Common myeloid progenitor, CD34-positive (primary cell): ENCODE data around the gene ACRBP.

Source experiments
- CTCF ChIA-PET: fragments of 350-600 bp; sonication (Branson Sonifier 250); formaldehyde crosslinking; loops from one replicate; lab custom pipeline; 2021; ENCODE audit warnings: antibody characterized with exemption; lab: Charles Lee
- POLR2A ChIA-PET: fragments of 350-600 bp; sonication (Branson Sonifier 250); formaldehyde crosslinking; loops from one replicate; lab custom pipeline; 2021; ENCODE audit warnings: antibody characterized with exemption; lab: Charles Lee
- DNase-seq, 3 donors: peaks; one replicate each; pipeline versions ENCODE4 v3.0.0 to v3.0.0-alpha.2; 2013
- H3K27ac ChIP-seq, 2 experiments: 1 replicate in 1 of 2; 2 replicates in 1 of 2; pipeline ENCODE4 v1.7.0; 2013; ENCODE audit warnings: inconsistent platforms in 2 of 2, low read length in 2 of 2, mild to moderate bottlenecking in 2 of 2, low read depth in 1 of 2, moderate library complexity in 1 of 2; ENCODE audit not compliant: severe bottlenecking in 2 of 2, insufficient read depth in 1 of 2, poor library complexity in 1 of 2
- H3K27me3 ChIP-seq, 5 experiments: replicated peaks in 2 of 5; 1 replicate in 3 of 5; 2 replicates in 2 of 5; pipeline versions ENCODE4 v1.6.1 to v1.7.0; 2013; ENCODE audit warnings: low read length in 4 of 5, mild to moderate bottlenecking in 2 of 5, moderate library complexity in 2 of 5, inconsistent platforms in 1 of 5; ENCODE audit not compliant: insufficient read depth in 5 of 5, control insufficient read depth in 4 of 5
- H3K36me3 ChIP-seq, 4 experiments: 1 replicate in 2 of 4; 2 replicates in 2 of 4; pipeline versions ENCODE4 v1.6.1 to v1.7.0; 2013; ENCODE audit warnings: low read length in 3 of 4, control low read depth in 1 of 4, mild to moderate bottlenecking in 1 of 4; ENCODE audit not compliant: control insufficient read depth in 4 of 4, insufficient read depth in 4 of 4
- H3K4me1 ChIP-seq, 4 experiments: 1 replicate in 3 of 4; 2 replicates in 1 of 4; pipeline versions ENCODE4 v1.6.1 to v1.7.1; 2013; ENCODE audit warnings: low read length in 3 of 4, mild to moderate bottlenecking in 3 of 4, control low read depth in 1 of 4, inconsistent platforms in 1 of 4, moderate library complexity in 1 of 4; ENCODE audit not compliant: control insufficient read depth in 4 of 4, insufficient read depth in 4 of 4; ENCODE audit errors: control extremely low read depth in 1 of 4
- H3K4me3 ChIP-seq, 7 experiments: 1 replicate in 4 of 7; 2 replicates in 3 of 7; pipeline versions ENCODE4 v1.5.1 to v1.7.0; 2013; ENCODE audit warnings: mild to moderate bottlenecking in 7 of 7, low read length in 6 of 7, moderate library complexity in 6 of 7, inconsistent platforms in 2 of 7, low read depth in 2 of 7, control low read depth in 1 of 7; ENCODE audit not compliant: insufficient read depth in 4 of 7, control insufficient read depth in 1 of 7; ENCODE audit errors: extremely low read depth in 1 of 7
- H3K9me3 ChIP-seq, 5 experiments: 1 replicate in 4 of 5; 2 replicates in 1 of 5; pipeline versions ENCODE4 v1.6.1 to v1.7.1; 2013; ENCODE audit warnings: low read length in 4 of 5, mild to moderate bottlenecking in 2 of 5, inconsistent platforms in 1 of 5, low read depth in 1 of 5, moderate library complexity in 1 of 5; ENCODE audit not compliant: control insufficient read depth in 4 of 5, insufficient read depth in 2 of 5; ENCODE audit errors: control extremely low read depth in 1 of 5
- WGBS: methylation state at CpG from one replicate; pipeline ENCODE4 v1.1.5; 2013; ENCODE audit not compliant: insufficient coverage; 5-methylcytosine and 5-hydroxymethylcytosine counted together

ACRBP gene

DNA sequence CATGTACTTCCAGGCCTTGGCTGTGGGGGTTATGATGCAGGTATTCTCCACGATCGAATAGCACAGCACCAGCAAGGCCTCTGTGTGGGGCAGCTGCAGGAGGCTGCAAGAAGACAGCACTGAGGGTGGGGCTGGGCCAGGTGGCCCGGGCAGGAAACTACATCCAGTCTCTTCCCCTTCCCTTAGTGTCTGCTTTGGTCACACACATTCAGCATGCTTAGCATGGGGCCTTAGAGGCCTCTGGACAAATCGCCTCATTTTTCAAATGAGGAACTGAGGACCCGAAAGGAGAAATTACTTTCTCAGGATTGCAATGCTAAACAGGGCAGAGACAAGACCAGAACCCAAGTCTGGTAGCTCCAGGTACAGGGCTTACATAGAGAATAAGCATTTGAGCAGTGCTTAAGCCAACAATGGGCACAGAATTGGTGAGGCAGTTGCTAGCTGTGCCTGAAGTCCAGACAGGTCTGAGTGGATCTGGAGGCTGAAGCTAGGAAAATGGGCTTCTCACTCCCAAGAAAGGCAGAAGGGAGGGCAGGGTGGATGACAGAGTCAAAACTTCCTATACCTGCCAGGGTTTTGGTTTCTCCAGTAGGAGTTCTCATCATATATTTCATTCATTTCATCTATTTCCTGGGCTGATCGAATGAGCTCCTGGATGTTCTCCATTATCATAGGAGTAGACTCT, 3.5 kb downstream of the ACRBP start:
- ChIA-PET CTCF (interaction anchor here (1.1 to 6.5 kb wide), 10 partner anchors 9 to 52 kb away, joined by 3 to 69 read pairs (median 6); partner anchors contain the start of gene LPAR5), POLR2A (interaction anchor here (0.5 to 0.6 kb wide), 2 partner anchors 26 to 34 kb away, joined by 3 to 6 read pairs; no protein-coding TSS in a partner anchor)
- H3K27me3 ChIP-seq, result no peaks in the 10 kb centered on the region
- peaks cover 3 to 41% (median 27%) of the 10 kb centered on the region in 4 experiments for H3K4me1 ChIP-seq
- H3K4me3 ChIP-seq, result peak overlapping the region in 4 of 7 experiments; percentile 42 to 65 (median 52)
- peak in 1 of 3 donors; percentile 19 for DNase-seq
- peaks cover 2 to 13% (median 6%) of the 10 kb centered on the region in 4 experiments for H3K36me3 ChIP-seq
- H3K27ac ChIP-seq, result no peak overlapping the region
- WGBS, result 81% methylated on average over 5 of the region's 6 CpGs
- H3K9me3 ChIP-seq, result peaks cover 0 to 34% (median 0%) of the 10 kb centered on the region in 5 experiments

DNA sequence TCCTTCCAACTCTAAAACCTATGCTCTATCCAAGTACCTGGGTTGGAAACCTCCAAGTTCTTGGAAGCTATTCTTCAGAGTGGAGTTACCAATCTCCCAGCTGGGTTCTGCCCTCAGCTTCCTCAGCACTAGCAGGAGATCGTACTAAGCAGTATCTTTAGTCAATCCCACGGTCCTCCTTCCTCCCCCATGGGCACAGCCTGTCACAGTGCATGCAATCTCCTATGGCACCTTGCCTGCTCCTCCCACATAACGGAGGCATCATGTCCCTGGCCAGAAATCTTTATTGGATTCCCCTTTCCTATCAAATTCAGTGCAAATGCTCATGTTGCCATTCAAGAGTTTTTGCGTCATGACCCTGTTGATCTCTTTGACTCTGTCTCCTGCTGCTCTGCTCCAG, 6.1 kb downstream of the ACRBP start:
- no peaks in the 10 kb centered on the region for H3K27me3 ChIP-seq
- ChIA-PET CTCF (interaction anchor here (1.0 to 4.3 kb wide), 5 partner anchors 13 to 45 kb away, joined by 3 to 18 read pairs (median 4); no protein-coding TSS in a partner anchor), POLR2A (no interaction called here)
- H3K4me3 ChIP-seq, result no peak overlapping the region
- no peak for DNase-seq
- H3K36me3 ChIP-seq, result no peaks in the 10 kb centered on the region
- 90% methylated on average over 4 of the region's 4 CpGs for WGBS
- H3K9me3 ChIP-seq, result peaks cover 0 to 29% (median 0%) of the 10 kb centered on the region in 5 experiments
- no peak overlapping the region for H3K27ac ChIP-seq
- peaks cover 5 to 48% (median 43%) of the 10 kb centered on the region in 4 experiments for H3K4me1 ChIP-seq

DNA sequence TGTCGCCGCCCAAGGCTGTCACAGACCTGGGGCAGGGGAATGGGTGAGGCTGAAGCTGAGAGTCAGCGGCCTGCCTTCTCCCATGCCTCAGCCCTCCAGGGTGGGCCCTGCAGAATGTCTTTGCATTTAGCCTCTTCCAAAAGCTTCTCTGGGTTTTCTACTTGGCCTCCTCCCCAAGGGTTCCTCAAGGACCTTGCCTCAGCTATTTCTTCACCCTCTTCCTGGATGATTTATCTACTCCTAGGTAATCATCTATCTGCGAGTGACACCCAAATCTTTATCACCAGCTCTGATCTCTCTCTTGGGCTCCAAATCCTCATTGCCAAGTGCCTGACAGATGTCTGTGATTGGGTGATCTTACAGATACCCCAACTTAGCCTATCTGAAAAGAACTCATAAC, 6.7 kb downstream of the ACRBP start:
- POLR2A ChIA-PET, result no interaction called here
- peaks cover 5 to 55% (median 49%) of the 10 kb centered on the region in 4 experiments for H3K4me1 ChIP-seq
- WGBS, result 89% methylated on average over 2 of the region's 4 CpGs

DNA sequence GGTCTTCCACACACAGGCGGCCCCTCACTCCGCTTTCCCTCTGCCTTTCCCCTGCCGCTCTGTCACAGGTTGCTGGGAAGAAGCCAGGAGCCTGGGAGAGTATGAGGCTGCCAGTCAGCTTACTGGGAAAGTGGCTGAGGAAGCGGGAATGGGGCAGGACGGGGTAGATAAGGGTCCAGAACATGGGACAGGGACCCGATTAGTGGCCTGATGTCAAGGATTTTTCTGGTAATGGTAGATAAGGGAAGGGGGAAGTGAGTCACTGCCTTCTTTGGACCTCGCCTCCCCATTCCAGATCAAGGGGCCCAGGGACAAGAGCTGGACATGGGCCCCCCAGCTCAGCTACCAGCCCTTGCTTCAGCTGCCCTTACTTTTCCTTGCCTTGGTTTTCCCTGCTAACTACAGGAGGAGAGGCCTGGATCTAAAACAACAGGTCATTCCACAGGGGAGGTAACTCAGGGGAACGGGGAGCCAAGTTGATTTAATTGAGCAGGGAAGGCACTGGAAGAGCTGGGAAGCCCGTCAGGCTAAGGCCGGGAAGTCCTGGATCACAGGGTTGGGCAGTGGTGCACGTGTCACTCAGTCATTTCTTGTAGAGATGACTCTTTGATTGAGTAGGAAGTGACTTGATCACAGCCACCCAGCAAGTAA, 8.0 kb downstream of the ACRBP start:
- peaks cover 0 to 19% (median 0%) of the 10 kb centered on the region in 5 experiments for H3K9me3 ChIP-seq
- CTCF ChIA-PET, result interaction anchor here (0.8 to 4.3 kb wide), 8 partner anchors 10 to 54 kb away, joined by 3 to 18 read pairs (median 3); no protein-coding TSS in a partner anchor
- peaks cover 6 to 58% (median 52%) of the 10 kb centered on the region in 4 experiments for H3K4me1 ChIP-seq
- POLR2A ChIA-PET, result interaction anchor here (0.8 kb wide), 1 partner anchor 18 kb away, joined by 3 read pairs; no protein-coding TSS in a partner anchor
- peak overlapping the region in 1 of 7 experiments; percentile 25 for H3K4me3 ChIP-seq
- DNase-seq, result peak; percentile 47 to 71 (median 54)
- H3K27ac ChIP-seq, result peak overlapping the region; percentile 28 to 81
- H3K36me3 ChIP-seq, result no peaks in the 10 kb centered on the region
- no peaks in the 10 kb centered on the region for H3K27me3 ChIP-seq
- WGBS, result 78% methylated on average over 8 of the region's 11 CpGs

More for the DNA sequence above, 6.7 kb downstream of the ACRBP start:
- DNase-seq, result no peak
- H3K4me3 ChIP-seq, result no peak overlapping the region
- no peak overlapping the region for H3K27ac ChIP-seq
- H3K27me3 ChIP-seq, result no peaks in the 10 kb centered on the region
- H3K9me3 ChIP-seq, result peaks cover 0 to 29% (median 0%) of the 10 kb centered on the region in 5 experiments
- no peaks in the 10 kb centered on the region for H3K36me3 ChIP-seq
- CTCF ChIA-PET, result interaction anchor here (1.0 to 4.3 kb wide), 6 partner anchors 13 to 45 kb away, joined by 3 to 18 read pairs (median 4); no protein-coding TSS in a partner anchor

DNA sequence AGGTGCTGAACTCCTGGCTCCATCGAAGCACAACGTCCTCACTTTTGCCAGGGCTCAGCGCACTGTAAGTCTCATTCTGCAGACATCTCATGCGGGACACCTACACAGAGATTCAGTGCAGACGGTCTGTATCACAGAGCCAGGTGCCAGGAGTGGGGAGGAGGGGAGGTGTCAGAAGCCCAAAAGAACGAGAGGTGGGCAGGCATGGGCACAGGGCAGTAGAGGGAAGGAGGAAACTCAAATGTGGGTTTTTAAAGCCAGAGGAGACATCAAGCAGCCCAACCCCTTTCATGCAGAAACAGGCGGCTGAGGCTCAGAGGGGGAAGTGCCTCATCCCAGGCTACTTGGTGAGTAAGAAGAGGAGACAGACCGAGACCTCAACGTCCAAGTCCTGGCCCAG, 8.9 kb downstream of the ACRBP start:
- POLR2A ChIA-PET, result no interaction called here
- H3K4me1 ChIP-seq, result peaks cover 6 to 52% (median 46%) of the 10 kb centered on the region in 4 experiments
- 59% methylated on average over 8 of the region's 9 CpGs for WGBS
- H3K27ac ChIP-seq, result peak overlapping the region in 1 of 2 experiments; percentile 81
- CTCF ChIA-PET, result interaction anchor here (0.9 to 4.3 kb wide), 5 partner anchors 18 to 55 kb away, joined by 3 to 18 read pairs (median 4); no protein-coding TSS in a partner anchor
- peak in 2 of 3 donors; percentile 73 to 78 for DNase-seq
- peaks cover 0 to 10% (median 0%) of the 10 kb centered on the region in 5 experiments for H3K9me3 ChIP-seq
- H3K4me3 ChIP-seq, result peak overlapping the region in 2 of 7 experiments; percentile 8 to 21
- no peaks in the 10 kb centered on the region for H3K36me3 ChIP-seq
- H3K27me3 ChIP-seq, result no peaks in the 10 kb centered on the region

DNA sequence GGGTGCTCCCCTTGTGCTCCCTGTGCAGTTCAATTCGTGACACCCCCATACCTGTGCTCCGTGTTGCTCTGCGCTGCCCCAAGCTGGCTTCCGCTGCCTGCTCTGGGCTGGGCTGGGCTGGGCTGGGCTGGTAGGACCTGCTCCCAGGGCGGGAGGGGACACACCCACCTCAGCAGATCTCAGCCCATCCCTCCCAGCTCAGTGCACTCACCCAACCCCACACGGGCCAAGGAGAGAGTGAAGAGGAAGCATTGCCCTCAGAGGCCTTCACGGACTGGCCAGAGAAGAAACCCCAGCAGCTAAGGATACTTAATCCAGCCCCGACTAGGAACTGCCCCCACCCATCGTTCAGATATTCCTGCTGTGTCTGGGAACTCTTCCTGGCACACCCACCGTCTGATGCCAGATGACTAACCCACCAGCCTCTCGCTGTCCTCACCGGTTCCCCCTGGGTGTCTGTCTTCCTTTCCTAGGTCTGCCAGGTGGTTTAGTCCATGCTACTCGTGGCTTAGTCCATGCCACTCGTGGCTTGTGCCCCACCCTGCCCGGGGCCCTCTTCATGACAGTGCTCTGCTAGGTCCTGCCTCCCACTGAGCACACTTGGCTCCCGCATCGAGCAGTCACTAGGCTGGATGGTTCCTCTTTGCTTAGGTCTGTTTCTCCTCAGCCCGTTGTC, 11.2 kb downstream of the ACRBP start, which contains the start of gene LPAR5:
TSS of gene LPAR5 (minus strand) at position 104 of the 676 bp plus-strand sequence. CDS start 14,711 bp downstream, outside the sequence.
- CTCF ChIA-PET, result interaction anchor here (1.0 to 3.1 kb wide), 5 partner anchors 9 to 72 kb away, joined by 3 to 13 read pairs (median 5); partner anchors contain the start of gene ACRBP
- peak within 1 kb of the TSS in 6 of 7 experiments; percentile 7 to 42 (median 17) for H3K4me3 ChIP-seq
- H3K27ac ChIP-seq, result peak within 1 kb of the TSS in 1 of 2 experiments; percentile 28
- H3K9me3 ChIP-seq, result peaks cover 0 to 2% (median 0%) of the 10 kb centered on the region in 5 experiments
- DNase-seq, result no peak
- peaks cover 9 to 73% (median 64%) of the 10 kb centered on the region in 4 experiments for H3K4me1 ChIP-seq
- POLR2A ChIA-PET, result no interaction called here
- H3K27me3 ChIP-seq, result no peaks in the 10 kb centered on the region
- 69% methylated on average over 18 of the region's 18 CpGs for WGBS
- H3K36me3 ChIP-seq, result no peaks in the 10 kb centered on the region
